GM19238 (cell line): ENCODE results near the gene WASHC1.
"Not testable (repeated sequence)": the region's sequence is repeated elsewhere in the genome, so short reads cannot be mapped to it uniquely, and the experiment has no call there.

Experiments used
- DNase-seq: peaks from one replicate; pipeline ENCODE4 v3.0.0; 2011; ENCODE audit warnings: low spot score; ENCODE audit not compliant: insufficient read length

Gene WASHC1

GRCh38 chr9:29356-29755 is at the start of gene WASHC1:
Gene WASHC1 (minus strand): TSS chr9:29456. CDS start chr9:24999, 4,457 bp downstream.
- not testable (repeated sequence) for DNase-seq

- DNase-seq, result not testable (repeated sequence)
Observed at GRCh38 chr9:78333-78732, 49.1 kb upstream of the WASHC1 start.

- DNase-seq, result not testable (repeated sequence)
Observed at GRCh38 chr9:76389-76788, 47.1 kb upstream of the WASHC1 start.

GRCh38 chr9:73900-74525 is 44.8 kb upstream of the WASHC1 start:
- not testable (repeated sequence) for DNase-seq

GRCh38 chr9:73076-73899 is 44.0 kb upstream of the WASHC1 start:
- not testable (repeated sequence) for DNase-seq

GRCh38 chr9:63031-63629 is 33.9 kb upstream of the WASHC1 start:
- not testable (repeated sequence) for DNase-seq

- not testable (repeated sequence) for DNase-seq
Observed at GRCh38 chr9:52678-53077, 23.4 kb upstream of the WASHC1 start.

GRCh38 chr9:48190-48842 is 19.1 kb upstream of the WASHC1 start:
- not testable (repeated sequence) for DNase-seq

GRCh38 chr9:46639-47271 is 17.5 kb upstream of the WASHC1 start:
- DNase-seq, result not testable (repeated sequence)

- DNase-seq, result not testable (repeated sequence)
Observed at GRCh38 chr9:46164-46563, 16.9 kb upstream of the WASHC1 start.

- DNase-seq, result not testable (repeated sequence)
Observed at GRCh38 chr9:45180-45878, 16.1 kb upstream of the WASHC1 start.

- DNase-seq, result not testable (repeated sequence)
Observed at GRCh38 chr9:44416-44815, 15.2 kb upstream of the WASHC1 start.

GRCh38 chr9:43636-44035 is 14.4 kb upstream of the WASHC1 start:
- DNase-seq, result not testable (repeated sequence)

- DNase-seq, result not testable (repeated sequence)
Observed at GRCh38 chr9:43116-43515, 13.9 kb upstream of the WASHC1 start.

GRCh38 chr9:41819-42218 is 12.6 kb upstream of the WASHC1 start:
- DNase-seq, result not testable (repeated sequence)

- not testable (repeated sequence) for DNase-seq
Observed at GRCh38 chr9:41261-41676, 12.0 kb upstream of the WASHC1 start.

GRCh38 chr9:32308-32707 is 3.1 kb upstream of the WASHC1 start:
- not testable (repeated sequence) for DNase-seq

GRCh38 chr9:28775-29174 is 481 bp downstream of the WASHC1 start:
- not testable (repeated sequence) for DNase-seq

- DNase-seq, result not testable (repeated sequence)
Observed at GRCh38 chr9:21621-22020, 7.6 kb downstream of the WASHC1 start.

GRCh38 chr9:16875-17274 is 12.4 kb downstream of the WASHC1 start:
- not testable (repeated sequence) for DNase-seq
